Measurements from ENCODE around the gene PRR20C. TPM values are rescaled to one million over a fixed set of nuclear protein-coding genes. Genes with fewer than 3 reads are reported as not detected.

The PRR20C gene
- not detected in 5 replicates for total RNA-seq (2022; extraction: Qiagen RNA extraction; ENCODE audit: low read depth)

GRCh38 chr13:57153761-57154160 is at the start of gene PRR20C:
PRR20C (plus strand) TSS chr13:57154061; CDS start chr13:57154448, 387 bp downstream.

DNA sequence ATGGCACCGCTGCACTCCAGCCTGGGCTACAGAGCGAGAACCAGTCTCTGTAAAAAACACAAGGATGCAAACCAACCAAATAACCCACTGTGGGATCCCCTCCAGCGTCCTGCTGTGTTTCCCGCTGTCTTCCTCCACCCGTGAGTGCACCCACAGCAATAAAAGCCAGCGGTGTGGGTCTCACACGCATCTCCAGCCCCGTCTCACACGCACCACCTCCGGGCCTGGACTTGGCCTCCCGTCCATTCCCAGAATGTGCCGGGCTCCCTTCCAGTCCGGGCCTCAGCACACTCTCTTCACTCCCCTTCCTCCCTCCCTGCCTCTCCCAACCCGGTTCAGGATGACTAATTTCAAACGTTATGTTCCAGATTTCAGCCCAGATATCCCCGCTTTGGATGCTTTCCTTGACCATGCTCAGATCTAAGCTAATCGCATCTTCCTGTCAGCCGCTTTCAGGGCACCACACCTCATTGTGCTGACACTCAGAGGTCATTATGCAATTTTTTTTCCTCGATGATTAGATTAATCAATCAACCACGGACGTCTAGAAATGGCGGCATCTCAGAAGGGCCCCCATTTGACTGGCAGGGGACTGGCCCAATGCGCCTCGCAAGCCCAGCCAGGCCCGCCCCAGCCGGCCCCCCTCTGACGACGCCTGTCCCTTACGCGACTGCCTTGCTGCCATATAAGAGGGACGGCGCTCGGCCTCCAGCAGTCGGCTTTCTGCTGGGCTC is 13.5 kb upstream of the PRR20C start, which contains the start of gene PRR20A:
Gene PRR20A, plus strand, starts transcription at position 684 of the 734 bp plus-strand sequence. CDS start 387 bp downstream, outside the sequence.

GRCh38 chr13:57147188-57147587 is 6.7 kb upstream of the PRR20C start, which contains the start of gene PRR20B:
PRR20B (plus strand) TSS chr13:57147488; CDS start chr13:57147875, 387 bp downstream.

DNA sequence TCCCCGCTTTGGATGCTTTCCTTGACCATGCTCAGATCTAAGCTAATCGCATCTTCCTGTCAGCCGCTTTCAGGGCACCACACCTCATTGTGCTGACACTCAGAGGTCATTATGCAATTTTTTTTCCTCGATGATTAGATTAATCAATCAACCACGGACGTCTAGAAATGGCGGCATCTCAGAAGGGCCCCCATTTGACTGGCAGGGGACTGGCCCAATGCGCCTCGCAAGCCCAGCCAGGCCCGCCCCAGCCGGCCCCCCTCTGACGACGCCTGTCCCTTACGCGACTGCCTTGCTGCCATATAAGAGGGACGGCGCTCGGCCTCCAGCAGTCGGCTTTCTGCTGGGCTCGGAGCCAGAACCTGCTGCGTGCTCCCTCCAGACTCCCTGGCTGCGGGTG is 6.5 kb downstream of the PRR20C start, which contains the start of gene PRR20D:
Gene PRR20D, plus strand, starts transcription at position 301 of the 400 bp plus-strand sequence. CDS start 387 bp downstream, outside the sequence.

GRCh38 chr13:57166897-57167296 is 13.0 kb downstream of the PRR20C start, which contains the start of gene PRR20E:
PRR20E (plus strand) TSS chr13:57167197; CDS start chr13:57167584, 387 bp downstream.

Other genes starting within 250 kb of the PRR20C start
- gene PRR20A, start 13.1 kb upstream of the PRR20C start, total RNA-seq (2022; extraction: Qiagen RNA extraction; ENCODE audit: low read depth): not detected in 5 replicates
- gene PRR20B, start 6.6 kb upstream of the PRR20C start, total RNA-seq (2022; extraction: Qiagen RNA extraction; ENCODE audit: low read depth): not detected in 5 replicates
- not detected in 5 replicates for gene PRR20D, start 6.6 kb downstream of the PRR20C start, total RNA-seq (2022; extraction: Qiagen RNA extraction; ENCODE audit: low read depth)
- gene PRR20E, start 13.1 kb downstream of the PRR20C start, total RNA-seq (2022; extraction: Qiagen RNA extraction; ENCODE audit: low read depth): not detected in 5 replicates